CD4-positive, alpha-beta T cell treated with Interferon gamma for 1 hour (primary cell): ENCODE data around the gene RCHY1.
"Not testable (repeated sequence)": the region's sequence is repeated elsewhere in the genome, so short reads cannot be mapped to it uniquely, and the experiment has no call there.

ENCODE experiments used
- DNase-seq: peaks from one replicate; pipeline ENCODE4 v3.0.0-alpha.2; 2020

RCHY1 gene

GRCh38 chr4:75514949-75515612 is 878 bp upstream of the RCHY1 start:
- DNase-seq: no peak

- DNase-seq: no peak
These were observed 575 bp downstream of the RCHY1 start for GRCh38 chr4:75513526-75514130.

GRCh38 chr4:75512386-75513211 is 1.6 kb downstream of the RCHY1 start:
- DNase-seq: no peak

GRCh38 chr4:75511841-75512240 is 2.4 kb downstream of the RCHY1 start:
- DNase-seq: no peak

- not testable (repeated sequence) for DNase-seq
These were observed 4.6 kb downstream of the RCHY1 start for GRCh38 chr4:75509592-75509991.

GRCh38 chr4:75505630-75506029 is 8.6 kb downstream of the RCHY1 start:
- no peak for DNase-seq

GRCh38 chr4:75502671-75503070 is 11.5 kb downstream of the RCHY1 start:
- no peak for DNase-seq

GRCh38 chr4:75499900-75500299 is 14.3 kb downstream of the RCHY1 start:
- no peak for DNase-seq

- DNase-seq: no peak
These were observed 16.2 kb downstream of the RCHY1 start for GRCh38 chr4:75498041-75498440.

- DNase-seq: no peak
These were observed 17.1 kb downstream of the RCHY1 start for GRCh38 chr4:75497133-75497532.

- no peak for DNase-seq
These were observed 17.8 kb downstream of the RCHY1 start for GRCh38 chr4:75496406-75496805.

- no peak for DNase-seq
These were observed 18.7 kb downstream of the RCHY1 start for GRCh38 chr4:75495476-75495875.

- no peak for DNase-seq
These were observed 19.6 kb downstream of the RCHY1 start for GRCh38 chr4:75494563-75494962.

- DNase-seq: no peak
These were observed 24.0 kb downstream of the RCHY1 start for GRCh38 chr4:75490155-75490554.

GRCh38 chr4:75484190-75484589 is 30.0 kb downstream of the RCHY1 start:
- DNase-seq: no peak

GRCh38 chr4:75477201-75477600 is 37.0 kb downstream of the RCHY1 start:
- no peak for DNase-seq

- DNase-seq: no peak
These were observed 43.5 kb downstream of the RCHY1 start for GRCh38 chr4:75470738-75471137.

- DNase-seq: no peak
These were observed 44.3 kb downstream of the RCHY1 start for GRCh38 chr4:75469896-75470295.

- no peak for DNase-seq
These were observed 56.8 kb downstream of the RCHY1 start for GRCh38 chr4:75457365-75457764.

- no peak for DNase-seq
These were observed 80.1 kb downstream of the RCHY1 start for GRCh38 chr4:75434105-75434504.

- DNase-seq: no peak
These were observed 81.5 kb downstream of the RCHY1 start for GRCh38 chr4:75432683-75433082.

GRCh38 chr4:75429208-75429607 is 85.0 kb downstream of the RCHY1 start:
- DNase-seq: no peak
